GM19351 (cell line): Measurements from ENCODE around the gene LMBR1L.
"Not testable (repeated sequence)": the region's sequence is repeated elsewhere in the genome, so short reads cannot be mapped to it uniquely, and the experiment has no call there.

ENCODE experiments used
- ATAC-seq: cut with Tn5 transposase; IDR thresholded peaks from one replicate; pipeline ENCODE4 v1.9.1; 2021; ENCODE audit warnings: mild to moderate bottlenecking, moderate library complexity; ENCODE audit not compliant: unreplicated experiment

LMBR1L gene

GRCh38 chr12:49088150-49088931 lies 22.3 kb downstream of the LMBR1L start:
- ATAC-seq = peak; percentile 92

DNA sequence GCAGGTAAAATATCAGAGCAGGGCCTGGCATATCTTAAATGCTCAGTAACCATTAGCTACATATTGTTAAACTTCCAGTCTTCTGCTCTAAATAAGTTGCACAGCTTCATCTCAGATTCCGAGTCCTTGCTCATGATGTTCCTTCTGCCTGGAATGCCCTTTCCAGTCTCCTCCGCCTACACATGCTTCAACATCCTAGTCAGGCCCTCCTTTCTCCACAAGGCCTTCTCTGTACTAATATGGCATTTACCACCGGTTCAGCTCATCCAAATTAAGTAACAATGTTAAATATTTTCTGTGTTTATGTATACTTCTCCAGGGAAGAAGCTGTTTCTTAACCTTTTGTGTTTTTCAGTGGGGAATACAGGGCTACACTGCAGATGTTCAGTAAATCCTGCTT lies 24.5 kb downstream of the LMBR1L start:
- no peak for ATAC-seq

GRCh38 chr12:49084438-49084837 lies 26.2 kb downstream of the LMBR1L start:
- no peak for ATAC-seq

DNA sequence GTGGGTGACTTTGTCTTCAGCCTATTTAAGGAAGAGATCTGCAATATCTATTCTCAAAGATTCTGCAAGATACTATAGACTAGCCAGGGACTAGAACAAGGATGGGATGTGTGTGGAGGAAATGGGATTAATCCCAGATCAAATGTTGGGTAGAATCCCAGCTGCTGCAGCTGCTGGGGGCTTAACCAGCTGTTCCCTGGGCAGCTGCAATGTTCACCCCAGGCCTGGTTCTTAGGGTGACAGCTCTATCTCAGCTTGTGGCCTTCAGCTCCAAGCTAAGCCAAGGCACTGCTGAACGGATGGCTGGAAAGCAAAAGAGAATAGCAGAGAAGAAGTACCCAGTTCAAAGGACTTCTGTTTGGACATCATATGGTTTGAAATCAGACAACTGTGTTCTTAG lies 30.9 kb downstream of the LMBR1L start:
- no peak for ATAC-seq

DNA sequence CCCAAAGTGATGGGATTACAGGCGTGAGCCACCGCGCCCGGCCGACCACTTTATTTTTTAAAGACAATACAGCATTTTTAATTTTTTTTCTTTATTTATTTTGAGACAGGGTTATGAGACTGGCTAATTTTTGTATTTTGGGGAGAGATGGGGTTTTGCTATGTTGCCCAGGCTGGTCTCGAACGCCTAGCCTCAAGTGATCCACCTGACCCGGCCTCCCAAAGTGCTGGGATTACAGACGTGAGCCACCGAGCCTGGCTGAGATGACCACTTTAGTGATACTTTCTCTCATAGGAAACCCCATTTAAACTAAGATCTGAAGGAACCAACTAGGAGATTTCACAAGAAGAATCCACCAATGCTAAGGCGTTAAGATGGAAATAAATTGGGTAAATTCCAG lies 39.7 kb downstream of the LMBR1L start:
- no peak for ATAC-seq

- peak; percentile 99 for ATAC-seq
Observed at GRCh38 chr12:49069507-49070346, 40.9 kb downstream of the LMBR1L start, which contains the start of gene RHEBL1. Gene RHEBL1 (minus strand): TSS chr12:49069979. CDS start chr12:49069785, 194 bp downstream.

DNA sequence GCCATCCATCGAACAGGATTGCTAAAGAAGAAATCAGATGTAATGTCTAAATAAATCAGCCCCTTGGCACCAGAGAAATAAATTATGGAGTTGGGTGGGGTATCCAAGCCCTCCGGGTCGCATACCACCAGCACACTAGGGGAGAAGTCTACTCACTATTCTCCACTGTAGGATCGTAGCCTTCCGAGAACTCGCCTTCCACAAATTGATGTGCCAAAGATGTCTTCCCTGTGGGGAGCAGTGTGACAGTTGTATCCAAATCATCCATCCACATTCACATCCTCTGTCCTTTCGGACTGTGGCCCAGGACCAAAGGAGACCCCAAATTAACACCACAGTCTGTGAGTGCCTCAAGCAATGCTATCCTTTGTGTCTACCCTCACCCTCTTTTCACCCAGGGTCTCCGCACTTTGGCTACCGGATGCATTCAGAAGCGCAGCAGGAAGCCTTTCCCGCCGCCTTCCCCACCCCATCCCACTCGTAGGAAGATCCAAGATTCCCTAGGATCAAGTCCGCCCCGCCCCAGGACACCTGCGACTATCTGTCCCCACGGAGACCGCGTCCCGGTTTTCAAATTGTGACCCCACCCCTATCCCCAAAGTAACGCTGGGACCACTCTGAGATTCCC lies 41.7 kb downstream of the LMBR1L start:
- no peak for ATAC-seq

GRCh38 chr12:49066120-49066519 lies 44.5 kb downstream of the LMBR1L start:
- no peak for ATAC-seq

DNA sequence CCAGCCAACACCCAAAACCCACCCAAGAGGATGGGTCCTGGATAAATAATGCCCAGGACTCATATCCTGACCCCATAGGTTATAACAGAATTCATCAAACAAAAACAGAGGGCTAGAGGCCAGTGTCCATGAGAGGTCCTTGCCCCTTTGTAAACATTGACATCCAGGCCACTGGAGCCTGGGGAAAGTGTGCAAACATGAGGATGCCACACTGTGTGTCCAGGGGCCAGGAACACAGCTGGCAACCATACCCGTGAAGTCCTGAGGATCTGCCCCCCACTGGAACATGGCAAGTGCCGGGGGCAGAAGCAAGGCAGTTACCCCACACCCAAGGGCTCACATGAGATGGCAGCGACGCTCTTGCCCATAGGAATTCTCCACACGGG lies 45.9 kb downstream of the LMBR1L start:
- no peak for ATAC-seq

DNA sequence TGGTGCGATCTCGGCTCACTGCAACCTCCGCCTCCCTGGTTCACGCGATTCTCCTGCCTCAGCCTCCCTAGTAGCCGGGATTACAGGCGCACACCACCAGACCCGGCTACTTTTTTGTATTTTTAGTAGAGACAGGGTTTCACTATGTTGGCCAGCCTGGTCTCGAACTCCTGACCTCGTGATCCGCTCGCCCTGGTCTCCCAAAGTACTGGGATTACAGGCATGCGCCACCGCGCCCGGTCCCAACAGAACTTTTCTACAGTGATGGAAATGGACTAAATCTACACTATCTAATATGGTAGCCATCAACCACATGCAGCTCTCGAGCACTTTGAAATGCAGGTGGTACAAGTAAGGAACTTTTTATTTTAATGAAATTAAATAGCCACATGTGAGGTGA lies 48.7 kb downstream of the LMBR1L start:
- ATAC-seq = not testable (repeated sequence)

GRCh38 chr12:49061157-49061650 lies 49.4 kb downstream of the LMBR1L start:
- ATAC-seq = no peak

DNA sequence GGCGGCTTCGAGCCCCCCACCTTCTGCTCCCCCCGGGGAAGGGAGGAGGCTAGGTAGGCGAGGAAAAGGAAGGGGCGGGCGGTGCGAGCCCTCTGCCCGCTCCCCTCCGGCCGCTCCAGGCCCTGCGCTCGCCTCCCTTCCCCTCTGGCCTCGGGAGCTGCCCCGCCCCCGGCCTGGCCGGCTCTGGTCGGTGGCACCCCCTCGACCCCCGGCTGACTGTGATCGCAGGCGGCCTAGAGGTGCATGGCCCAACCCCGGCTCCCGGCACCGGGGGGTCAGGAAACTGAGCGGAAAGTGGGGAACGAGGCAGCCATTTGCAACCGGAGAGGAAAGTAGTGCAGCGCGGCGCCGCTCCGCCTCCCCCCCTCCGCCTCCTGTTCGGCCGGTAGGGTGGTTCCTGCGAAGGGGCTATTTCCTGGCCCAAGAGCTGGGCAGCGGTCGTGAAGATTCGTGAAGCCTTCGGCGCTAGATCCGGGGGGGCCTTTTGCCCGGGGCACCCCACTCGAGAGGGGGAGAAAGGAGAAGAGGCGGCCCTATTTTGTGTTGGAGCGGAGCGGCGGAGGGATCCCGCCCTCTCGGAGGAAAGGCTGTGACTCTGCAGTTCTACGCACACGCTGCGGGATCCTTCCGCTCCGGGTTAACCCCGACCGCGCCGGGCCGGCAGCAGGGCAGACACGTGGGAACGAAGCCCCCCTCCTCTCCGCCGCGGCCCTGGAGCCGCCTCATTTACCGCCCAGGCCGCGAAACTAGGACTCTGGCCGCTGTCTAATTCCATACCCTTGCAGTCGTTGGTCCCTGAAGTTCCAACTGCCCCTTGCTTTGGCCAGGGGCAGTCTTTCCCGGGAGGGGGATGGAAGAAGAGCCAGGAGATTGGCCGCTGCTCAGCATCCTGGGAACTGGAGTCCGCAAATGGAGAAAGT lies 50.1 kb downstream of the LMBR1L start, which contains the start of gene KMT2D:
Gene KMT2D, minus strand, starts transcription at position 558 of the 920 bp plus-strand sequence. CDS start 5,470 bp downstream, outside the sequence.
- ATAC-seq = no peak

- no peak for ATAC-seq
Observed at GRCh38 chr12:49059299-49060171, 51.1 kb downstream of the LMBR1L start.

- no peak for ATAC-seq
Observed at GRCh38 chr12:49059045-49059298, 51.7 kb downstream of the LMBR1L start.

DNA sequence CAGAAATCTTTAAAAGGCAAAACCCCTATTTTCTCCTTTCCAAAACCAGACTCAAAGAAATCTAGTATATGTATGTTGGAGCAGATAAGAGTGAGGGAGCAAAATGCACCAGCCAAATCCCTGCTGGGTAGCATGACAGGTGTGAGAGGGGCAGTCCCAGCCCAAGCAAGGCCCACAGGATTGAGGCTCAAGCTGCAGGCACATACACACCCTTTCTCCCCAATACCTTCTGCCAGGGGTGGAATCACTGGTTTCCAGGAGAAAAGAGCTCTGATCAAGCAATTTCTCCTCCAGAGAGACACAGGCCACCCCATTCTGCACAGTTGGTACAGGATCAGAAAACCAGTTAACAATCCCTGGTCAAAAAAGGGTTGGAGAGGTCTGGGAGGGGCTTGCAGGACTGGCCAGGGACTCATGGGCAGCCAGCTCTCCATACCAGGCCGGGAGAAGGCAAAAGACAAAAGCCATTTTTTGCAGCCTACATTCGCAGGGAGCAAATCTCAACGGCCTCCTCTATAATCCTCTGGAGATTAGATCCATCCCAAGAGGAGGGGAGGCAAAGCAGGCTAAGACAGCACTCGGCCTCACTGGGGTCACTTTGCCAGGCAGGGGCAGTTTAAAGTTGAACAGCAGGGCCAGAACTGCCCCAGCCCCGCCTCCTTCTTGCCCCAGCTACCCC lies 52.1 kb downstream of the LMBR1L start:
- no peak for ATAC-seq

GRCh38 chr12:49057888-49058287 lies 52.8 kb downstream of the LMBR1L start:
- ATAC-seq = no peak

- ATAC-seq = peak; percentile 83
Observed at GRCh38 chr12:49055978-49056754, 54.5 kb downstream of the LMBR1L start.

GRCh38 chr12:49055092-49055491 lies 55.6 kb downstream of the LMBR1L start:
- ATAC-seq = no peak
